ENCODE data around the gene DRGX.

DNA sequence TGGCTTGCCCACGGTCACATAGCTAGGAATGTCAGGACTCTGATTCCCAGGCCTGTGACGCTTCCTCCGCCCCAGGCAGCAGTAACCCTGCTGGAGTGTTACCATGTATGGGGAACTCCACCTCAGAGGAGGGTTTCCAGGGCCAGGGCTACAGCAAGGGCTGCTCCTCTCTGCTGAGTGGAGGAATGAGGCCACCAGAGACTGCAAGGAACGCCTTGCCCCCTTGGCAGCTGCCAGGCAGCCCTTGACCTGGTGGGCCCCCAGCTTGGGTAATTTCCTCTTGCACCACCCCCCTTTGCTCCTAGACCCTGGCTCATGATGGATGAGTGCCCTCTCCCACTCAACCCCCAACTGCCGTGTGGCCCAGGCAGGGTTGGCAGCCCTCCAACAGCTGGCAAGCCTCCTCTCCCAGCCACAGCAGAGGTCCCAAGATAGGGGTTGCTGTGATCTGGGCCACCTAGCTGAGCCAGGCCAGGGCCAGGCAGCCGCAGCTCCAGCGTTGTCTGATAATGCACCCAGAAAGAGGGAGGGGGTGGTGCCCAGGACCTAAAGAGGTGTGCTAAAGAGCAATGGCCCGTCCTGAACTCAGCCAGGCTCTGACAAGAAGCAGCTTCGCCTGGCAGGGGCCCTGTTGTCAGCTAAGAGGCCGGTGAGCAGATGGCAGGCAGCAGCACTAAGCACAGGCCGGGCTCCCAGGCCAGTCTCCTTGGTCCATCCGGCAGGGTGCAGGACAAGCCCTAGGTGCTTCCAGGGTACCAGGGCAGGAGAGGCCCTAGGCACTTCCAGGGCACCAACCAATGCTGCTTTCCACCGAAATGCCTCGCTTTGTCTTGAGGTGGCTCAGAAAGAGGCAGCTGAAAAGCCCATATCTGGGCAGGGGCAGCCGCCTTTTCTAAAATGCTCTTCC is 35.4 kb downstream of the DRGX start:
- TF ChIP-seq, protein P1, sequence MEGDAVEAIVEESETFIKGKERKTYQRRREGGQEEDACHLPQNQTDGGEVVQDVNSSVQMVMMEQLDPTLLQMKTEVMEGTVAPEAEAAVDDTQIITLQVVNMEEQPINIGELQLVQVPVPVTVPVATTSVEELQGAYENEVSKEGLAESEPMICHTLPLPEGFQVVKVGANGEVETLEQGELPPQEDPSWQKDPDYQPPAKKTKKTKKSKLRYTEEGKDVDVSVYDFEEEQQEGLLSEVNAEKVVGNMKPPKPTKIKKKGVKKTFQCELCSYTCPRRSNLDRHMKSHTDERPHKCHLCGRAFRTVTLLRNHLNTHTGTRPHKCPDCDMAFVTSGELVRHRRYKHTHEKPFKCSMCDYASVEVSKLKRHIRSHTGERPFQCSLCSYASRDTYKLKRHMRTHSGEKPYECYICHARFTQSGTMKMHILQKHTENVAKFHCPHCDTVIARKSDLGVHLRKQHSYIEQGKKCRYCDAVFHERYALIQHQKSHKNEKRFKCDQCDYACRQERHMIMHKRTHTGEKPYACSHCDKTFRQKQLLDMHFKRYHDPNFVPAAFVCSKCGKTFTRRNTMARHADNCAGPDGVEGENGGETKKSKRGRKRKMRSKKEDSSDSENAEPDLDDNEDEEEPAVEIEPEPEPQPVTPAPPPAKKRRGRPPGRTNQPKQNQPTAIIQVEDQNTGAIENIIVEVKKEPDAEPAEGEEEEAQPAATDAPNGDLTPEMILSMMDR (IDR thresholded peaks at IDR 0.05), result no peak
- no peak for TF ChIP-seq ZFX (IDR thresholded peaks at IDR 0.05; ENCODE audit: borderline replicate concordance)
